Amniotic epithelial cell (primary cell): ENCODE results near the gene CCDC85C.

Experiments
- DNase-seq: peaks from one replicate; pipeline ENCODE4 v3.0.0-alpha.2; 2010; ENCODE audit warnings: low read depth

CCDC85C gene

DNA sequence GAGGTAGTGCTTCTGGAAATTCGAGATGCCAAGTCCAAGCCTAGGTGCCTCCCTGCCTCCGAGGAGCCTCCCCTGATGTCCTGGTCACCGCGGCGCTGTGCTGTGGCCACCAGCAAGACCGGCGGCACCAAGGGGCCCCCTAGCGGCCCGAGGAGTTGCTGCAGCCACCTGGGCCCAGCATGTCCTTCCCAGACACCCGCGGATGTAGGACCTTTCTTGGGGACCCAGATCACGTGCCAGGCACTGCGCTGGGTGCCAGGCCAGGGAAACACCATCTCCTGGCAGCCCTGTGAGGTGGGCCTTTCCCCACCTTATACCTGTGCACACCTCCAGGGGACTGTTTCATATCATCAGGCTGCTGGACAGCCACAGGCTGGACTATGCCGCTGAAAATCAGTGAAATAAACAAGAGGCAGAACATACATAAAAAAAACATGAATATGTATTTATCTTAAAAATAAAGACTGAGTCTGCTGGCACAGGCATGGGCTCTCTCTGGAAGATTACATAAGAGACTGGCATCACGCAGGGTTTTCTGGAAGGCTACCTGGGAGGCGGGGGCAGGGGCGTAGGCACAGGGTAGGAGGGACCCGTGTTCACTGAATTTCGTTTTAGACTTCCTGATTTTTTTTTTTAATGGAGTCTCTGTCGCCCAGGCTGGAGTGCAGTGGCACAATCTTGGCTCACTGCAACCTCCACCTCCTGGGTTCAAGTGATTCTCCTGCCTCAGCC, 25.0 kb upstream of the CCDC85C start:
- DNase-seq, result peak; percentile 29

DNA sequence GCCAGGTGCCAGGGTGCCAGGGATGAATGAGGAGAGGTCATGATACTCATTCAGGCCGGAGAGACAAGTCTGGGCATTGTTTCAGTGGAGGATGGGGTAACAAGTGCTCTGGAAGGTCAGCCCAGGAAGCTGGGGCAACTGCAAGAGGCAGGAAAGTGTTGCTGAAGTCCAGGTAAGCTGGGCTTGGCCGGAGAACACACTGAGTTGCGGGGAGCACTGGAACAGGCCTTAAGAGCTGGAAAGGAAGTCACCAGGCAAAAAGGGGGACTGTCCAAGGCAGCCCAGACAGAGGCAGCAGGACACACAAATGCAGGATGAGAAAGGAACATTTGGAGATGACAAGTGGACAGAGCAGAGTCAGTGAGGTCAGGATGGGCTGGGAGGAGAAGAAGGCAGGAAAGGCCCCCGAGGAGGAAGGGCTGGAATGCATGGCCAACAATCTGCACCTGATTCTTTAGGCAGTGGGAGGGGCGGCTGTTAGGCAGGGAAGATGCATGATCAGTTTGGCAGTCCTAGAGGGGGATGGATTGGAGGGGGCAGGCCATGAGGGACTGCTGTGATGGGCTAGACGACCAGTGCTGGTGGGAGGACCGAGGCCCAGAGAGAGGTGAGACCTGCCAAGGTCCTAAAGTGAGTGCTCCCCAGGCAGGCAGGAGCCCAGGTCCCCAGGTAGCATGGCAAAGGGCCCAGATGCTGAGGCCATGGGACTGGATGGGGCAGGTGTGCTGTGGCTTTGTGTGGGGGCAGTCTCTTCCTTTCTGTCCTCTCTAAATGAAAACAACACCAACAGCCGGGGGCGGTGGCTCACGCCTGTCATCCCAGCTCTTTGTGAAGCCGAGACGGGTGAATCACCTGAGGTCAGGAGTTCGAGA, 23.7 kb upstream of the CCDC85C start:
- DNase-seq, result no peak

DNA sequence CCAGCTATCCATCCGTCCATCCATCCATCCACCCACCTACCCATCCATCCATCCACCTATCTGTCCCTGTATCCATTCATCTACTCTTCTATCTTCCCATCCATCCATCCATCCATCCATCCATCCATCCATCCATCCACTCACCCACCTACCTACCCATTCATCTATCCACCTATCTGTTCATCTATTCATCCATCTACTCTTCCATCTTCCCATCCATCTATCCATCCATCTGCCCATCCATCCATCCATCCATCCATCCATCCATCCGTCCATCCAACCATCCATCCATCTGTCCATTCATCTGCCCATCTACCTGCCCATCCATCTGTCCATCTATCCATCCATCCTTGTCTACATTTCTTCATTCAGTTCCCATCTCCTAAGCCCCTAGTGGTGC, 23.1 kb upstream of the CCDC85C start:
- DNase-seq, result no peak

DNA sequence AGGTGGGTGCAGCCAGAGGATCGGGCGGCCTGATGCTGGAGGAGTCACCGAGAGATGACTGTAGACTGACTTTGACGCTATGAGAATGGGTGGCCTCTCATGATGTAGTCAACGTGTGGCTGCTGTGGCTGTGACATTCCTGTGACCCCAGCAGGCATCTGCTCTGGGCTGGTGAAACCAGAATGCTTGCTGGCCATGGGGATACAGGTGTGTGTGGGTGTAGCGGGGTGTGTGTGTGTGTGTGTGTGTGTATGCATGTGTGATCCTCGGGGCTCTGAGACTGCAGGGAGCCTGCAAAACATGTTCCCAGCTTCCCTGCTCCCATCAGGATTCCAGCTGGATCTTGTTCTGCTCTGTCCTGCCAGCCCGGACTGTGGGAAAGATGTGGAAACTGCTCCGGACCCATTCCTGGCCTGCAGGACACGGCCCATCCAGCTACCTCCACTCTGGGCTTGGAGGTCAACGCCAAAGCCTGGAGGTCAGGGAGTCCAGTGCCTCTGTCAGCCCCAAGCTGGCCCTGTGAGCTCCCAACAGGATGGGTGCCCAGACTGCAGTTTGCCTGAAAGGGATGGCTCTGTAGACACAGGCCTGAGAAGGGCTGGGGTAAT, 22.1 kb upstream of the CCDC85C start:
- no peak for DNase-seq

DNA sequence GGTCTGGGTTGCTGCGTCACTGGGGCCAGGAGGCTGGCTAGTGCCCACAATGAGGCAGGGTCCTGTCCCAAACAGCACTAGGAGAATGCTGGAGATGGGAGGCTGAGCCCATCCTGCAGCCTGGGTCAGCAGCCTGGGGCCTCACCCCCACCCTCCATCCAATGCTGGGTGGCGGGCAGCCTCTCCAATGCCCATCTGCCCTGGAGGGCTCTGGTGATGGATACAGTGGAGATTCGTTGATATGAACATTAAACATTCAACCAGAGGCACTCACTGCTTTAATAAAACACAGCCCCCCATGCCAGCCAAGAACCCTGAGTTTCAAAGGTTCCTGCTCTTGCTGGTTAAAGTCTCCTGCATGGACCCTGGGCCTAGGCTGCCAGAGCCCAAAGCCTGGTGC, 21.5 kb upstream of the CCDC85C start:
- no peak for DNase-seq

DNA sequence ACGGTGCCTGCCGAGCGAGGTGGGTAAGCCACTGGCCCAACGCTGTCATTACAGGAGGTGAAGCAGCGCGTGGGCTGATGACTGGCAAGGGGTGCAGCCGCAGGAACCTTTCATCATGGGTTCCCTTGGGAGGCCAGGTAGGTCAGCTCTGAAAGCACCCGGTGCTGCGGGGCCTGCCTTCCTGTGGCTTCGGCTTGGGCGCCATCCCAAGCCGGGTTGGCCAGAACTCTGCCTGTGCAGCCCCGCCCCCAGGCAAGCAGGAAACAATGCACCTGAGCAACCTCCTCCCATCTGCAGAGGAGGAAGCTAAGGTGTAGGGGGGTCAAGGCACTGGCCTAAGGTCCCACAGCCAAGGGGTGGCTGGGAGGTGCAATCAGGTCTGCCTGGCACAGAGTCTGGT, 21.0 kb upstream of the CCDC85C start:
- no peak for DNase-seq

DNA sequence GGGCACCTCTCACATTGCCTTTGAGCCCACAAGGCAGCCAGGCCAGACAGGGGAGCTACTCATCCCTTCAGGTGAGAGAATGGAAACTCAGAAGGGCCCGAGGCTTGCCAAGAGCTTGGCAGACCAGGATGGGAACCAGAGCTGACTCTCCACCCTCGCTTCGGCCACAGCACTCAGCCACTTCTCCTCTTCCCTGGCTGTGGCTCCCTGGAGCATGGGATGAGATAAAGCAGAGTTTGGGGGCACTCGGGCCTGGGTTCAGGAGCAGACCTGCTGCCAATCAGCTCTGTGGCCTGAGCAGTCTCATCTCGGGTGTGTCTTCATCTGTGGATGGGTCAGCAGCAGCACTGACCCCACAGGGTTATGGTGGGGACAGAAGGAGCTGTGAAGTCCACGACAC, 20.0 kb upstream of the CCDC85C start:
- DNase-seq, result no peak

DNA sequence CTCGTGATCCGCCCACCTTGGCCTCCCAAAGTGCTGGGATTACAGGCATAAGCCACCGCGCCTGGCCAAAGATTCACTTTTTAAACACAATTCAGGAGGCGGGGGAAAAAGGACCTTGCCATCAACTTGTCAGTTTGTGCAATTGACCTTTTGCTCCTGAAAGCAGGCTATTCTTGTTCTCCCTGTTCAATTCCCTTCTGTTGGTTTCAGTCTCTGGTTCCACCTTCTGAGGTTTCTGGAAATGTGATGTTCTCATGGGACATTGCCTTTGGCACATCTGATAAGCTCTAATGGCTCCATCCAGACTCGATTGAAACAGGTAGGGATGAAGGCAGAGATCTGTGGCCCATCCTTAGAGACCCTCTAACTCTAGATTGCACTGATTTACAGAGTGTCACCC, 17.9 kb upstream of the CCDC85C start:
- DNase-seq, result no peak

DNA sequence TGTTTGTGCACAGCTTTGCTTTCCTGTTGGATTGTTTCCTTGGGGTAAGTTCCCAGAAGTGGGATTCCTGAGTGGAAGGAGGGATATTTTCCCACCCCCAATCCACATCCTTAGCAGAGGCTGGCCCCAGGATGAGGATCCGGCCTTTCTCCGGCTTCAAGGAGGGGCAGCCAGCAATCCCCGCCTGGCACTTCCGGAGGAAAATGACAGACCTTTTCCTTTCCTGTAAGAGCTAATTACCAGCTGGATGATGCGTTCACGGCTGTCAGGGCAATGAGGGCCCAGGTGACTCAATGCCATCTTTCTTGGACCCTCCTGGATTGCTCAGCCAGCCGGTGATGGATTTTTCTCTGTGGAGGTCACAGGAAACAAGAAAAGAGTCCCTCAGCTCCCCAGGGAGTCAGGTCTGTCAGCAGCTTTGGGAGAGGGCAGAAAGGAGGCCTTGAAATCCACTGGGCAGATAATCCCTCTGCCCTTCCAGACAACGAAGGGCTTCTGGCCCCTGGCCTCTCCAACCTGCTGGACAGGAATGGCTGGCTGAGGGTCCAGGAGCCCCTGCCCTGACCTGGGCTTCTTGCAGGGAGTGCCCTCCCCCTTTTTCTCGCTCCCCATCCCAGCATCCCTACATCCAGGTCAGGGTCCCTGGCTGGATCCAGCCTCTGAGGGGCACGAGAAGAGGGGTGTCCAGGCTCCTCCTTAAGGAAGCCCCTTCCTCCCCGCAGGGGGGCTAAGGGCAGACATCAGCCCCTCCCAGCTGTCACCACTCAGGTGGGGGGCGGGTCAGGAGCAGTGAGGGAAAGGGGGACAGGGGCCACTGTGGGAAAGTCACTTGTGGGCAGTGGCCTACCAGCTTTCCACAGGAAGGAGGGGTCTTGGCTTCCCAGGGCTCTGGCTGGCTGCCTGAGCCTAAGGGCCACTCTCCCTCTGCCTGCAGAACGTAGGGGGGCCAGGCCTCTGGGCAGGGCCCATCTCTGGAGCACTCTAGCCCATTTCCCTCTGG, 16.1 kb upstream of the CCDC85C start:
- no peak for DNase-seq

DNA sequence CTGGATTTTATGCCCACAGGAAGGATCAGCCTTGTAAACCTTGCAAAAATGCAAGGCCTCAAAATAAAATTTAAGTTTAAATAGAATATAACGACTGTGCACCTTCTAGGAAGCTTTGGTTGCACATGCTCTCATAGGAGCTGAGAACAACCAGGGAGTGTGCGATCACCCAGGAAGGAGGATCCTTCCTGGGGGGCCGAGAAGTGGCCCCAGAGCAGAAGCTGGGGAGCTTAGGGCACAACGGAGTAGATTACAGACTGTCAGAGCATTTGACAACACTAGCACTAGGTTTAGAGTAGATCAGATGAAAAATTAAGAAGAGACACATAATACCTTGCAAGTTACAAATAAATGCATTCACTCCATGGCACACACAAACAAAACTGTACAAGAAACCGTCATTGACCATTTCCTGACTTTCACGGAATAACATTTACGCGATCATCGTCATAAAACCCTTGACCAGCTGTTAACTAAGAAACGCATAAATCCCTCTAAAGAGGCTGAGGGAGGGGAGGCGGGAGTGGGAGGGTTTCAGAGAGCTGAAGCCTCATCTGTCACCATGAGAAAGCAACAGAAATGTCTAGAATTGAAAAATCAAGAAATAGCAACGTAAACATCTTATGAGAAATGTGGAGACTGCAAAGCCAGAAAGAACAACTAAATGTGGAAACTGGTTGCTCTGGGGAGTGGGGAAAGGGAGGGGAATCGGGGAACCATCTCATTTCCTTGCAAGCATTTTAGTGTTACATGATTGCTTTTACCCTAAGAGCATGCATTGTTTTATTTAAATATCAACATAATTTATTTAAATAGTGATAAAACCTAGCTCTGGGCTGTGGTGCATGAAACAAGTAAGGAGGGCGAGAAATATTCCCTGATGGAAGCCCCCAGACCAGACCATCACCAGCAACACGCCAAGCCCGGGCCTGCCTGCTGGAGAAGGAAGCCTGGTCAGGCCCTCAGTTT, 13.1 kb upstream of the CCDC85C start:
- no peak for DNase-seq

DNA sequence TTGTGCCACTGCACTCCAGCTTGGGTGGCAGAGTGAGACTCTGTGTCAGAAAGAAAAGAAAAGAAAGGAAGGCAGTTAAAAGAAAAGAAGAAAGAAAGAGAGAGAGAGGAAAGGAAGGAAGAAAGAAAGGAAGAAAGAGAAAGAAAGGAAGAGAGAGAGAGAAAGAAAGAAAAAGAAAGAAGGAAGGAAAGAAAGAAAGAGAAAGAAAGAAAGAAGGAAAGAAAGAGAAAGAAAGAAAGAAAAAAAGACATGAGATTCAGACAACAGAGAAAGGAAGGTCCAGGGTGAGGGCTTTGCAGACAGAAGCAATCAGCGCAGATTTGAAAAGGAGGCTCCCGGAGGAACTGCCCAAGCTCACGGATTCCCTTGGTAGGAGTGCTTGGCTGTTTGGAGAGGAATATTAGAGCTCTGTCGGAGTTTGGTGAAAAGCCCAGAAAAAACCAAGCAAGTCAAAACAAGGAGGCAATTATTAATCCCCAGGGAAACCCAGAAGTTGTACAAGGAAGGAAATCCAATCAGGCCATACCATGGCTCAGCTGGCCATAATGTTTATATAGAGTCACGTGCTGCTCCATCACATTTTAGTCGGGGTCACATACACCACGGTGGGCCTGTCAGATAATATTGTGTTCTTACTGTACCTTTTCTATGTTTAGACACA, 11.6 kb upstream of the CCDC85C start:
- no peak for DNase-seq

DNA sequence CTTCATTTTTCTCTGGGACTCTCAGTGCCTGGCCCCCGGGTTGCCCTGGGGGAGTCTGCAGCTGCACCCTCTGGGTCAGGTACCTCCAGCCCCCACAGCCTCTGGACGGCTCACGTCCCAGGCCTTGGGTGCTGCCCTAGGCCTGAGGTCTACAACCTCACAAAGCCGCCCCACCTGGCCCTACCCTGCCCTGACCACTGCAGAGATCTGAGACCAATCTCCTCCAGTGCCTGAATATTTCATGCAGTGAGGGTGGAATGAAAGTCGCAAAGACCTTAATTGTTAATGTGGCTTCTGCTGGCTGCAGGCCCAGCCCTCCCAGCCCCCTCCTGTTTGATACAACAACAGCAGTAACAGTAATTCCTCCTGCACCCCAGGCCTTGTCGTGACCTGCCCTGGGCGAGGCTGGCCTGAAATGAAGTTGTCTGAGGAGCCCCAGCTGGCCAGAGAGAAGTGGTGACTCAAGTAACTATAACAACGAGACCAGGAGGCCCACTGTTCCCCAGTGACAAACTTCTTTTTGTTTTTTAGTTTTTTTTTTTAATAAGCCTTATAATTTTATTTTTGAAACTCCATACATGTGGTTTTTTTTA, 8.8 kb upstream of the CCDC85C start:
- no peak for DNase-seq

DNA sequence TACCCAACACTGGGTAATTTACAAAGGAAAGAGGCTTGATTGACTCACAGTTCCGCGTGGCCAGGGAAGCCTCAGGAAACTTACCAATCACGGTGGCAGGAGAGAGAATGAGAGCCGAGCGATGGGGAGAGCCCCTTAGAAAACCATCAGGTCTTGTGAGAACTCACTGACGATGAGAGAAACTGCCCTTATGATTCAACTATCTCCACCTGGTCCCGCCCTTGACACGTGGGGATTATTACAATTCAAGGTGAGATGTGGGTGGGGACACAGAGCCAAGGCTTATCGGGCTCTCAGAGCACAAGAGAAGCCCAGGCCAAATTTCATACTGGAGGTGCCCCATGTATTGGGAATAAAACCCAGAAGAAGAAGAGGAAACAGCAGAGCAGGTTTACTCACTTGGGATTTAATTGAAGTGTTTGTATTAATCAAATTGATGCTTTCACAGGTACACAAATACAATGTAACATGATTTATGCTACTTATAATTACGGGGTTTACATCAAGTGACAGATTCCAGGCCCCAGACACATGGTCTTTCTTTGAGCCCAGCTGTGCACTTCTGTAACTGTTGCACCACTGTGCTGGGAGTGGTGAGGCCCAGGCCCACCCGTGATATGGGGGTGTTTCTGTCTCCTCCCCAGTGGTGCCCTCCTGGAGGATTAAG, 8.2 kb upstream of the CCDC85C start:
- no peak for DNase-seq

DNA sequence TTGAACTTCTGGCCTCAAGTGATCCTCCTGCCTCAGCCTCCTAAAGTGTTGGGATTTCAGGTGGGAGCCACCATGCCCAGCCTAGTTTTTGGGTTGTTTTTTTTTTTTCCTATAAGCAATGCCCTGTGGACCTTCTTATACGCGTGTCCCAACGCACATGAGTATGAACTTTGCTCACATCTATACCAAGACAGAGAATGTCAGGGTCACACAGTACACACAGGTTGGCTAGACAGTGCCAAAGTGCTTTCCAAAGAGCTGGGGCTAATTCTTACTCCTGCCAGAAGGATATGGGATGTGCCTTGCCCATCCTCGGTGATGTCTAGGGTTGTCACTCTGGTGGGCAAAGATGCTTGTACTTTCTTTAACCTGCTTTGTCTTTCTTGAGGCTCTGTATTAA, 7.6 kb upstream of the CCDC85C start:
- no peak for DNase-seq

DNA sequence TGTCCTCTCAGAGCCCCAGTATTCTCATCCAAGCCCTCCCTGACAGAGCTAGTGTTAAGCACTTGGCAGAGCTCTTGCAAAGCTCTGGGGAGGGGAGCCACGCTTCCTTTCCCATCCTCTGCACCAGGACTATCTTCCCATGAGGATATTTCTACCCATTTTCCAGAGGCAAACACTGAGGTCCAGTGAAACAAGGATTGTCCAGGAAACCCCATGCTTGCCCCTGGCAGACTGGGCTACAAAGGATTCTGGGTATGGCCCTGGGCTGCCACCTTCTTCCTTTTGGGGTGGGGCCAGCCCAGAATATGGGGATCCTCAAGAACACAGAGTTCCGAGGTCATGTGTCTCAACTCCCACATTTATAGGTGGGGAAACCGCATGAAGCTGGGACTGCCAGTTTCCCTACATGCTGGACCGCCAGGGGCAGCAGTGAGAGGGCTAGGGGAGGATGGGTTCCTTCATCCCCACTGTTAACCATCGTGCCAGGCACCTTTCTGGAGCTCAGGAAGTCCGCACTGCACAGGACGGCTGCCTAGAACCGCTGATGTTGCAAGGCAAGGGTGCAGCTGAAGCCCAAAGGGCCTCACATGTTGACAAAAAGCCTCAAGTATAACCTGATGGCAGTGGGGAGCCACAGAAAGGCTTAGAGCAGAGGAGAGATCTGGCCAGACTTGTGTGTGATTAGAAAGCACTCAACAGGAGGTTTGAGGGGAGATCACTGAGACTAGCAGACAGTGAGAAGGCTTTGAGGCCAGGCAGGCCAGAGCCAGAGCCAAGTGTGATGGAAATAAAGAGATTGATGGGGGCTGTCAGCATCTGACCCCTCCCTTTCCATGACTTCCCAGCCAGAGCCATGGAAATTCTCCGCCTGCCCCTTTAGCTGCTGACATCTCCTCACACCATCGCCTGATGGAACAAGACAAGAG, 5.5 kb upstream of the CCDC85C start:
- DNase-seq, result no peak

DNA sequence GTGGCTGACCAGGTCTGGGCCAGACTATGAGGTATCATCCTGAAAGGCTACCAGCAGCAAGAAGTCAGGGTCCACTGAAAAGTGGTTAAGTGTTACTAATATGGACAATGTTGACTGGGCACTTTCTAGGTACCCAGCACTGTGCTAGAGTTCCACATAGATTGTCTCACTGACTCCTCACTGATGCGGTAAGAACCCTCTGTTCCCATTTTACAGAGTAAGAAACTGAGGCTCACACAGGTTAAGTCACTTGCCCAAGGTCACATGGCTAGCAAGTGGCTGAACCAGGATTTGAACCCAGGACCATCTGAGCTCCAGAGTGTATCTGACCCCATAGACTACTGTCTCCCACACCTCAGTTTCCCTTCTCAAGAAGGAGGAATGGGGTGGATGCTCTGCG, 4.6 kb upstream of the CCDC85C start:
- DNase-seq, result no peak

DNA sequence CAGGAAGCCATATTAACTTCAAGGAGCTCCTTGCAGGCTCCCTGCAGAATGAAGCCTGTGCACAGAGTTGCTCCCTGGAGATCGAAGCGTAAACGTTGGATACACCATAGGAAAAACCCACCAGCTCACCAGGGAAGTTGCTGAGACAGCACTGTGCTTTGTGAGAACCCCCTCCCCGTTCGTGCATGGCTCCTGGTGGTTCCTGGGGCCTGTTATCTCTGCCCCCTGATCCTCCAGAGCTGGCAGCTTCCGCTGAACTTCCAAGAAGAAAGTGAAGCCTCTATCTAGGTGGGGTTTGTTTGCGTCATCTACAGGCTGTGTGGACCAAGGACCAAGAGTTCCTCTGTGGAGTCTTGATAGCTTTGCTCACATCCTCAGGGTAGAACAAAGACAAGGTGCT, 2.4 kb upstream of the CCDC85C start:
- DNase-seq, result peak; percentile 72
